Measurements from ENCODE around the gene FHIT.

Gene FHIT

DNA sequence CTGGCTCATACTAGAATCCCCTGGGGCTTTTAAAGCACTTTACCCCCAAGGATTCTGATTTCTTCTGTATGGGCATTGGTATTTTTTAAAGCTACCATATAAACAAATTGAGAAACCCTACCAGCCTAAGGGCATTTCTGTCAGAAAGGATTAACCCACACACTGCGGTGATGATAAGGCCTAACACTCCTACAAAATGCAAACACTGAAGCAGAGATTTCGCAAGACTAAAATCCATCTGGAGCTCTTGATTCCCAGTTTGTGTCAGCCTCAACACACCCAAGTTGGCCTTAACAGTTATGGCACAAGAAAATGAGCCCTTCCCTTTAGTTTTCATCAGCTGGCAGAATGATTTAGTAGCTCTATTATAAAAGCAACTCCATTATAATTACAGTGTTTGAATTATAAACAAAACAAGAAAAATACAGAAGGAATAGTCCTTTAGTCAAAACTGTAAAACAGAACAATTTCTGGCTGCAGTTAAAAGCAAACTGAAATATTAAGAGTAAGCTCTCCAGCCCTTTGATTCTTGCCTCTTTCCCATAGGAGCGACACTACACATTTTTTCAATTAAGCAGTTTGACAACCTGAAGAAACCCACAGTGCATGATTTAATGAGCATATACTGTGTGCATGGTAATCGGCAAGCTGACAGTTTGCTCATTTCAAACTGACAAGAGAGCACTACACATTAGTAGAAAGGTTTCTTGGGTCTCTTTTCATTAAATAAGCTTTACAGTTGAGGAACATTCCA, 441.2 kb downstream of the FHIT start:
- no peak for DNase-seq

- no peak for DNase-seq
Measured at GRCh38 chr3:60803216-60804173, 447.8 kb downstream of the FHIT start.

DNA sequence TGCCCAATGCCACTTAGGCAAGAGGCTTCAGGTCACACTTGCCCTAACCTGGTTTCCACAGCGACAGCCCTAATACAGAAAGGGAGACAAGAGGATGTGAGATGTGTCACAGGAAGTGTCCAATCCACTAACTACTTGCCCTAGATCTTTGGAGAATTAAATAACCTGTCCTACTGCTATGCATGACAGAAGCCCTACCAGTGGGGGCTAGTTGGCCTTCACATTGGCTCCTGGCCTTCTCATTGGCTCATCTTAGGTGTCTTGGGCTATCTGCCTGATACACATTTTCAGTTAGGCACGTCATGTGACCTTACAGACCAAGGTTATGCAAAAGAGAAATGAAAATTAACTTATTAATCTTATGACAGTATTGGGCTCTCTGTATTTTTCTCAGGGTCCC, 449.9 kb downstream of the FHIT start:
- DNase-seq = no peak

DNA sequence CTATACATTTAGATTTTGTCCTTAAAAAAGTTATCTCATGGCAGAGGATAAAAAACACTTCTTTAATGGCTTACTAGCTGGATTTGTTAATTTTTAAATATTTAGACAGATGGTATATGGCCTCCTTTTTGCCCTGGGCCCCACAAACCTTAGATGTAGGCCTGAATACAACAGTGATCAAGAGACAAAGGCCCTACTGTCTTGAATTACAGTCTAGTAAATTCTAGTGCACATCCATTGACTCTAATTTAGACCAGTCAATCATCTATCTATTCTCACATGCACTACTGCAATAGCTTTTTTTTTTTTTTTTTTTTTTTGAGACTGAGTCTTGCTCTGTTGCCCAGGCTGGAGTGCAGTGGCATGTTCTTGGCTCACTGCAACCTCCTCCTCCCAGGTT, 452.8 kb downstream of the FHIT start:
- no peak for DNase-seq

GRCh38 chr3:60792249-60792852, 458.9 kb downstream of the FHIT start:
- no peak for DNase-seq

GRCh38 chr3:60788185-60788584, 463.1 kb downstream of the FHIT start:
- no peak for DNase-seq

DNA sequence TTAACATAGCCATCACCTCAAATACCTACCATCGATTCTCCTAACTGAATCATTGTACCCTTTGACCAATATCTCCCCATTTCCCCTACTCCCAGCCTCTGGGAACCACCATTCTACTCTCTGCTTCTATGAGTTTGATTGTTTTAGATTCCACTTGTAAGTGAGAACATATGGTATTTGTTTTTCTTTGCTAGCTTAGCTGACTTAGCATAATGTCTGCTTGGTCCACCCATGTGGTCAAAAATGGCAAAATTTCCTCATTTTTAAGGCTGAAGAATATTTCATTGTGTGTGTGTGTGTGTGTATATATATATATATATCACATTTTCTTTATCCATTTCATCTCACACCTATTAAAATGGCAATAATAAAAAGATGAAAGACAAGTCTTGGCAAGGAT, 469.3 kb downstream of the FHIT start:
- no peak for DNase-seq

- no peak for DNase-seq
Measured at GRCh38 chr3:60779637-60780036, 471.6 kb downstream of the FHIT start.

DNA sequence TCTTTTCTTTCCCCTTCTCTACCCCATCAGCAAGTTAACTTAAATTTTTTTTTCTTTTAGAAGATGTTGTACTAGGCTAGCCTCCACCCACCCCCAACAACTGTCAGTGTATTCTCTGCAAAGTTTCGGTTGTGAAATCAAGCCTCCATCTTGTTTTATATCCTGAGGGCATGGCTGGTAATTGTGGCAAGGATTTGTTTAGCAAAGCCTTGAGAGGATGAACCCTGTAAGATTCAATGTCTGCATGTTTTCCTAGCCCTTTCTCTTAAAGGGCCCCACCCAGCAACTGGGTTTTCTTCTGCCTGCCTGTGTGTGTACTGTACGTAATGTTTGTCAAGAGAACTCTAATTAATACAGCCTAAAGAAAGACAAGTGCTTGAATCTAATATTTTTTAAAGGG, 475.3 kb downstream of the FHIT start:
- no peak for DNase-seq

DNA sequence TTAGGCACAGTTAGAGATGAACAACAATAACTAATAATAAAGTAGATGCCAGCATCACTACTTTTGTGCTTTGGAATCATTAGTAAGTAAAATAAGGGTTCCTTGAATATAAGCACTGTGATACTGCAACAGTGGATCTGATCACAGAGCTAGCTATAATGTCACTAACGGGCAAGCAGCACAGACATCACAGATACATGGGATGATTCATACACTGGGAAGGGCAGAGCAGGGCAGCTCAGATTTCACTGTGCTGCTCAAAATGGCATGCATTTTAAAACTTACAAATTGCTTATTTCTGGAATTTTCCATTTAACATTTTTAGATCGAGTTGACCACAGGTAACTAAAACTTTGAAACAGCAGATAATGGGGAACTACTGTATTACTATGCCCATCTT, 476.6 kb downstream of the FHIT start:
- DNase-seq = no peak

GRCh38 chr3:60772584-60772983, 478.7 kb downstream of the FHIT start:
- no peak for DNase-seq

- no peak for DNase-seq
Measured at GRCh38 chr3:60771766-60772165, 479.5 kb downstream of the FHIT start.

GRCh38 chr3:60770532-60770931, 480.7 kb downstream of the FHIT start:
- DNase-seq = no peak

DNA sequence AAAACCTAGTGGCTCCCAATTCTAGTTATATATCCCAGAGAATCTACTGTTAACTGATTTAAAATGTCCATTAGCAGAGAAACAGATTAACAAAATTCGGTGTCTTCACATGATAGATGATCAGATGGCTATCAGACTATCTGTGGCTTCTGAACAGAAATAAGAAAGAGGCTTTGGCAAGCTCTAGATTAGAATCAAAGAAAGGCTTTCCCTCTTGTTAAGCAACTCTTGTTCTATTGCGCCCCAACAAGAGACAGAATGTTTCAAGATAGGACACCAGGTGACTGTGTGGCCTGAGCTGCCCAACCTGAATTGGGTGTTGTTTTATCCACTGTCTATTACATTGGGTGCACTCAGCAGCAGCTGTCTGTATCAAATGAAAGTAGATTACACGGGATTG, 483.7 kb downstream of the FHIT start:
- DNase-seq = no peak

- DNase-seq = no peak
Measured at GRCh38 chr3:60765776-60766175, 485.5 kb downstream of the FHIT start.

DNA sequence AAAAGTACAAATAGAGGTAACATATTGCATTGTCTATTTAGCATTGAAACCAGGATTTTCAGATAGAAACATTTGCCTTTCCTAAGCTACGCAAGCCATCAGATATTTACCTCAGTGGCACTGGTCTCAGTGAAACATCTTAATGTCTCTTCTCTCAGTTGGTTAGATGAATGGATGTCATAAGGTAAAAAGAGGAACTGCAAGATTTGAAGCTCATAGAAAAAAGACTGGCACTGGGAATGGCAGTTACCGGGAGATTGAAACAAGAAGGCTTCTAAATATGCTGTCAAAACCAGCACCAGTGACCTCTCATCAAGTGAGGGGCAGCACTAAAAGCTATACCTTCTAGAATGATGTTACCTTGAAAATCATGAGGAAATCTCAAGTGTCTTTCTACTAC, 486.4 kb downstream of the FHIT start:
- DNase-seq = no peak

- DNase-seq = no peak
Measured at GRCh38 chr3:60760145-60760544, 491.1 kb downstream of the FHIT start.

- DNase-seq = no peak
Measured at GRCh38 chr3:60759439-60759838, 491.8 kb downstream of the FHIT start.

- DNase-seq = no peak
Measured at GRCh38 chr3:60758831-60759230, 492.4 kb downstream of the FHIT start.

GRCh38 chr3:60758171-60758570, 493.1 kb downstream of the FHIT start:
- no peak for DNase-seq

GRCh38 chr3:60757724-60758123, 493.5 kb downstream of the FHIT start:
- DNase-seq = no peak

GRCh38 chr3:60756241-60757030, 494.8 kb downstream of the FHIT start:
- DNase-seq = no peak

DNA sequence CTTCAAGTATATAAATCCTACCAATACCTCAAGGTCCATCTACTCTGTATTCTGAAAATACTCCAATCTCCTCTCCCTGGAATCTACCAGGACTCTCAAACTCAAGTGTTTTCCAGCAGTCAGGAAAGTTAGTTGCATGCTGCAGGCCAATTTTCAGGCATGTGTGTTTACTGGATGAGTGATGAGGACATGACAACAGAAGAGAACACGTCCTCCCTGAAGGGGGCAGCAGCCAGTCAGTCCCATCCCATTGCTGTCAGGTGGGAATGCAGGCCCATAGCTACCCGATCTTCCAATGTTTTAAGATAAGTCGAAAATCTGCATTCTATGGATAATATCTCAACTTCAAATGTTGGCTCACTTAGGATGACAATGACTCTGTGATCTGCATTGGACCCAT, 496.2 kb downstream of the FHIT start:
- no peak for DNase-seq
